Left hindlimb (tissue), 1 donor: ENCODE measurements around the gene RSL1D1.
"Not testable (repeated sequence)": the region's sequence is repeated elsewhere in the genome, so short reads cannot be mapped to it uniquely, and the experiment has no call there.

Experiments
- DNase-seq: peaks from one replicate; pipeline ENCODE4 v3.0.0-alpha.2; 2018

Gene RSL1D1

DNA sequence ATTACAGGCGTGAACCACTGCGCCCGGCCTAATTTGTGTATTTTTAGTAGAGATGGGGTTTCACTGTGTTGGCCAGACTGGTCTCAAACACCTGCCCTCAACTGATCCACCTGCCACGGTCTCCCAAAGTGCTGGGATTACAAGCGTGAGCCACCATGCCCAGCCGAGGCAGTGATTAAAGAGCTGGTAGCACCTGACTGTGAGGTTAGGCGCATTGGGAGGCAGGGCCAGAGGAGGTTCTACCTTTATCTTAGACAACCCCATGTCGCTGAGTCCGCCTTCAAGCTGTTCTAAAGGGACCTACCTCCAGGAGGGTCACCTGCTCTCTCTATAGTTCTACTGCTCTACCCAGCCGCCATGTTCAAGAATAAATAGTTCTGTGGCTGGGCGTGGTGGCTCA, 8.1 kb downstream of the RSL1D1 start:
- DNase-seq, result no peak

DNA sequence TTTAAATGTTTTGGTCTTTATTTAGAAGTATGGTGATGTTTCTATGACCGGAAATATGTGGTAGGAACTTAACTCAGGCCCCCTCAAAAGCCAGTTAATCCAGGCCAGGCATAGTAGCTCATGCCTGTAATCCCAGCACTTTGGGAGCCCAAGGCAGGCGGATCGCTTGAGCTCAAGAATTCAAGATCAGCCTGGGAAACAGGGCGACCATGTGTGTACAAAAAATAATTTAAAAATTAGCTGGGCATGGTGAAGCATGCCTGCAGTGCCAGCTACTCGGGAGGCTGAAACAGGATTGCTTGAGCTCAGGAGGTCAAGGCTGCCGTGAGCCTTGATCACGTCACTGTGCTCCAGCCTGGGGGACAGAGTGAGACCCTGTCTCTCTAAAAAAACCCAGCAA, 10.3 kb downstream of the RSL1D1 start:
- DNase-seq, result no peak

- DNase-seq, result no peak
Observed at GRCh38 chr16:11836650-11837244, 14.6 kb downstream of the RSL1D1 start.

DNA sequence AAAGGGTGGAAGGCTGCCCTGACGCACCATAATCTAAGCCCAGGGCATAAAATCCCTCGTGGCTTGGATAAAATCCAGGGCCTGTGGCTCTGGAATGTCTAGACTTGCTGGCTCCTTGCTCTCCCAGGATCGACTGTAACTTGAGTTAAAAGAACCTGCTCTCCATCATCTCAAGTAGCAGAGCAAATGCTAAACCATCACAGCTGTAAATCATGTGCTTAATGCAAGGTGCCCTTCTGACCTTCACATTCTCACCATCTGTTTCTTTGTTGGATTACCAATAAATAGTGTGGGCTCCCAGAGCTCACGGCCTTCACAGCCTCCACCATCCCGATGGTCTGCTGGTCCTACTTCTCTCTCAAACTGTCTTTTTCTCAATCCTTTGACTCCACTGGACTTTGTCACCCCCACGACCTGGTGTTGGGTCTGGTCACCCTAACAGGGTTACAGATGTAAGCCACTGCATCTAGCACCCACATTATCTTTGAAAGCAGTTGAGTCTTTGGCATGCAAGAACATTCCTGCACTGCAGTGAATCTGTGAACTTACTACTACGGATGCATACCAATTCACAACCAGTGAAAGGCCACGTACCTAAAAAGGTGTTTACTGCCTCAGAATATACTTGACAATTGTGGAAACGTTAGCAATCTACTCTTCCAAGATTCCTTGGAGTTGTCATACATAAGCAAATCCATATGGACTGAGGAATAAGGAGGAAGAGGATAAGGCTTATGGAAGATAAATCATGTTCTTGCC, 15.3 kb downstream of the RSL1D1 start:
- no peak for DNase-seq

DNA sequence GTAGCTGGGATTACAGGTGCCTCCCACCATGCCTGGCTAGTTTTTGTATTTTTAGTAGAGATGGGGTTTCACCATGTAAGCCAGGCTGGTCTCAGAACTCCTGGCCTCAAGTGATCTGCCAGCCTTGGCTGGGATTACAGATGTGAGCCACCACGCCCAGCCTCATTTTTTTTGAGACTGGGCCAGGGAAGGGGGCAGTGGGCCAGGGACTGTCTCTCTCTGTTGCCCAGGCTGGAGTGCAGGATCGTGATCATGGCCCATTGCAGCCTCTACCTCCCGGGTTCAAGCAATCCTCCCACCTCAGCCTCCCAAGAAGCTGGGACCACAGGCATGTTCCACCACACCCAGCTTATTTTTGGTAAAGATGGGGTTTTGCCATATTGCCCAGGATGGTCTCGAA, 16.0 kb downstream of the RSL1D1 start:
- DNase-seq, result no peak

DNA sequence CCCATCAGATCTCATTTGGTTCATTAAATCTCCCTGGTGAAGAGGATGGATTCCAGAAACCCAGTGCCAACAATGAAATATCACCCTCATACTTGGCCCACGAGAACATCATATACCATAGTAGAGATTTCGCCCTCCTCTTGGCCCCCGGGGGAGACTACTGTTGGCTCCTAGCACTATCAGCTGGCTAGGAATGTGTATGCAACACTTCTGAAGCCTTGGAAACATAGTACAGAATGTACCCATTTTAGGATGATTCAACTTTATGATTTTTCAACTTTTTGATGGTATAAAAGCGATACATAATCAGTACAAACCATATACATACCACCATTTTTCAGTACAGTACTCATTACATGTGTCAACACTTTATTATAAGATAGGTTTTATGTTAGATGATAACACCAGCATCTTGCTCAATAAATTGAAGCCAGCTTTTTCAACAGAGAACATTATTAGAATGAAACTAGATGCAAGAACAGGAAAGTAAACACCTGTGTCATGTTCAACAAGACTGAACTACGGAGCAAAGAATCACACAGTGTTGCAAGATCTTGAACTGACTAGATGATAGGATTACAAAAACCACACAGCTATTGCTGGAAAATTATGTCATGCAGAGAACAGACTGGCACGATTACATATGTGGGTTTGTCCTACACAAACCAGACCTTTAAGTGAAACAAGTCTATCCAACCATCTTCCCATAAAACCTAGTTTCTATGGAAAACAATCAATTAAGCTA, 17.2 kb downstream of the RSL1D1 start:
- DNase-seq, result no peak

DNA sequence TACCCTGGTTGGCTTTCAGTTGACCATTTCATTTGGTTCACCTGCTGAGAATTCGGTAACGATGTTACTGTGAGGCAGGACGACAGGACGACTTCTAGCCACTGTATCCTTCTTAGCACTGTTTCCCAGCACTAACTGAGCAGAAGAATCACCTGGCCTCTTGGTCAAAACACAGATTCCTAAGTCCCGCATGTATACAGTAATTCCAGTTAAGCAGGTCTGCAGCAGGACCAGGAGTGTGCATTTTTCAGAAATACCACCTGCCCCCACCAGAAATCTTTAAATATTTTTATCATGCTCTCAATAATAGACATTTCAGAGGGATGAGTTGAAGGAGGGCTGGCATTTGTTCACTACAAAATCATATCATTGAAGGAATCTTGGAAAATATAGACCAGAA, 22.6 kb downstream of the RSL1D1 start:
- no peak for DNase-seq

DNA sequence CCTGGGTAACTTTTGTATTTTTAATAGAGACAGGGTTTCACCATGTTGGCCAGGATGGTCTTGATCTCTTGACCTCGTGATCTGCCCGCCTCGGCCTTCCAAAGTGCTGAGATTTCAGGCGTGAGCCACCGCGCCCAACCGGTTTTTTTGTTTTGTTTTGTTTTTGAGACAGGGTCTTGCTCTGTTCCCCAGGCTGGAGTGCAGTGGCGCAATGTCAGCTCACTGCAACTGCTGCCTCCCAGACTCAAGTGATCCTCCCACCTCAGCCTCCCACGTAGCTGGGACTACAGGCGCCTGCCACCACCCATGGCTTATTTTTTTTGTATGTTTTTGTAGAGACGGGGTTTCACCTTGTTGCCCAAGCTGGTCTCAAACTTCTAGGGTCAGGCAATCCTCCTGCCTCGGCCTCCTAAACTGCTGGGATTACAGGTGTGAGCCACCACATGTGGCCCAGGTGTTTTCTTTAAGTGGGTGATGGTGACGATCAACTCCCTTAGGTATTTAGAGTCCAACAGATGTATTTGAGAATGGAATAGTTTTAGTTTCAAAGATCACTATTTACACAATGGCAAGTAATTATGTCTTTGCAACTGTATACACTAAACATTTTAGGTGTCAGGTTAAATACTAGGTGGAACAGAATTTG, 25.7 kb downstream of the RSL1D1 start:
- DNase-seq, result not testable (repeated sequence)

DNA sequence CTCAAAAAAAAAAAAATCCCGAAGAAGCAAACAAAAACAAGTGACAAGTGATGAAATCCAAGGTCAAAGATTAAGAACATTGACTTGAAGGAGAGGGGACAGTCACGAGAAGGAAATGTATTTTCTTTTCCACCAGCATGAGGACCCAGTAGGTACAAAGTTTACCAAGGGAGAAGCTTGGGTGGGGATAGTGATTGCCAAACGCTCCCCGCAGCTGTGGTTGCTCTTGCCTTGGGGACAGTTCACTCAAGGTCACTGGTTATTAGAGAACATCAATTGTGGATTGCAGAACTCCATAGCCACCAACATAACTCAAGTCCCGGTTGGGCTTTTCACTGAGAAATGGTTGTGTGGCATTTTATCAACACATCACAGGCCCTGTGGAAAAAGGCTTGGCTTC, 27.0 kb downstream of the RSL1D1 start:
- no peak for DNase-seq

- not testable (repeated sequence) for DNase-seq
Observed at GRCh38 chr16:11823645-11824044, 27.7 kb downstream of the RSL1D1 start.

DNA sequence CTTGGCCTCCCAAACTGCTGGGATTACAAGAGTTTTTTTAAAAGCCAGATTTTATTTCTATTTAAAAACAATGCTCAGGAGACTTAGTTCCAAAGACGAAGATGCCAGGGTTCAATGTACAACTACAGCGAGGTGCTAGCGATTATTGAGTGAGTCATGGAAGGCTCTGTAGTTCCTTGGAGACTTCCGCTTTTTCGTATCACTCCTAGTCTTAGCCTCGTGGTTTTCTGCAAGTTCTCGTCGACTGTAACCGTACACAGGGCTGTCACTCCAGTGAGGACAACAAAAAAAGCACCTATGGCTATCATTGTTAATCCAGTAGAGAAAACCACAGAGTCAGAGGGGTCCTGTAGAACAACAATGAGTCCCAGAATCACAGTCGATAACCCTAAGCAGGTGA, 31.5 kb downstream of the RSL1D1 start:
- no peak for DNase-seq

- not testable (repeated sequence) for DNase-seq
Observed at GRCh38 chr16:11818970-11819369, 32.4 kb downstream of the RSL1D1 start.

- DNase-seq, result no peak
Observed at GRCh38 chr16:11816123-11816522, 35.2 kb downstream of the RSL1D1 start.

- not testable (repeated sequence) for DNase-seq
Observed at GRCh38 chr16:11814800-11815199, 36.5 kb downstream of the RSL1D1 start.

DNA sequence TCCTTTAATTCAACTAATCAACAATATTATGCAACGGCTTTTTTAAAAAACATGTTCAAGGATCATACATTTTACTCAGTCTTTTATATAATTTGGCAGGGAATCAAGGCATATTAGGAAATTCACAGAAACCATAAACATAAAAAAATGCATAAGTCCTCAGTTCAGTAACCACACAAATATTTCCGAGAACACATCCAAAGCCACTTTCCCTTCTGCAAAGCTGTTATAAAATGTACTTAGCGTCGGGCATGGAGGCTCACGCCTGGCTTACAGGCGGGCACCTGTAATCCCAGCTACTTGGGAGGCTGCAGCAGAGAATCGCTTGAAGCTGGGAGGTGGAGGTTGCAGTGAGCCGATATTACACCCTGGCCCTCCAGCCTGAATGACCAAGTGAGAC, 44.6 kb downstream of the RSL1D1 start:
- DNase-seq, result no peak

- DNase-seq, result no peak
Observed at GRCh38 chr16:11805556-11805955, 45.8 kb downstream of the RSL1D1 start.

- no peak for DNase-seq
Observed at GRCh38 chr16:11801481-11802021, 49.8 kb downstream of the RSL1D1 start.

DNA sequence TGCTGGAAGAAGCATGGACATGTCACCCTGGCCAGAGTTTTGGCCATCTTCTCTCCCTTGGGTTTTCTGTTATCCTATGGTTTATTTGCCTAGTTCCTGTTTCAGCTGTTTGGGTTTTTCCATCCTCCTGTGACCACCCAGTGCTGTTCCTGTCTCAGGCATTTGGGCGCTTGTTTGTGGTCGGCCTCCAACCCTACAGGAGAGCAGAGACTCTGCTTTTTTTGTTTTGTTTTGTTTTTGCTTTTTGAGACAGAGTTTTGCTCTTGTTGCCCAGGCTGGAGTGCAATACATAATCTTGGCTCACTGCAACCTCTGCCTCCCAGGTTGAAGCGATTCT, 51.0 kb downstream of the RSL1D1 start:
- DNase-seq, result no peak

DNA sequence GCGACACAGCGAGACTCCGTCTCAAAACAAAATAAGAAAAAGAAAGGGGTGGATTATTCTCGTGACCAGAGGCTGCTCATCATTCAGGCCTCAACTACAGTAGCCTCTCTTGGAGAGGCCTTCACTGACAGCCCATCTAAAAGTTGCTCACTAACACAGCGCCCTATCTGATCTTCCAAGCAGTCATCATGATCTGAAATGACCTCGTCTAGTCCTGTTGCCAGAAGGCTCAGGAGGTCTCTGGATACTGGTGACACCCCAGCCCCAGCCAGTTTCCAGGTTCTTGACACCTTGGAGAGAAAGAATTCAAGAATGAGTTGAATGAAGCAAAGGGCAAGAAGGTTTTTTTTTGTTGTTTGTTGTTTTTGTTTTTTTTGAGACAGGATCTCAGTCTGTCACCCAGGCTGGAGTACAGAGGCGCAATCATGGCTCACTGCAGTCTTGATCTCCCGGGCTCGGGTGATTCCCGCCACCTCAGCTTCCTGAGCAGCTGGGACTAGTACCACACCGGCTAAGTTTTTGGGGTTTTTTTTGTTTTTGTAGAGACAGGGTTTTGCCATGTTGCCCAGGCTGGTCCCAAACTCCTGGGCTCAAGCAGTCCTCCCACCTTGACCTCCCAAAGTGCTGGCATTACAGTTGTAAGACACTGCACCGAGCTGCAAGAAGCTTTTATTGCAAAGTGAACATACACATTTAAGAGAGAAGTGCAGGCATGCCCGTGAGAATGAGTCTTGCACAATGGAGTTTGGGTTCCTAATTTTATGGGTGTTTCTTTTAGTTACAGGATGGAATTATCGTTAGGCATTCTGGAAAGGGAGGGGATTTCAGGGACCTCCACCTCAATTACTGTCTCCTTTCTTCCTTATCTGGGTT, 51.6 kb downstream of the RSL1D1 start:
- no peak for DNase-seq

DNA sequence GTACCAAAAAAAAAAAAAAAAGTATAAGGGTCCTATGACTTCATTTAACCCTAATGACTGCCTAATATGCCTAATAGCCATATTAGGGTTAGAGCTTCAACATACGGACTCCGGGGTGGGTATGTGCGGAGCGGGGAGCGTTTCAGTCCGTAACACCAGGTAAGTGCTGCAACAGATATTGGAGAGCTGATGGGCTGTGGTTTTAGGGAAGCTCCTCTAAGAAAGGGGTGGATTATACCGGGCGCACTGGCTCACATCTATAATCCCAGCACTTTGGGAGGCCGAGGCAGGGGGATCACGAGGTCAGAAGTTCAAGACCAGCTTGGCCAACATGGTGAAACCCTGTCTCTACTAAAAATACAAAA, 52.3 kb downstream of the RSL1D1 start:
- DNase-seq, result no peak

DNA sequence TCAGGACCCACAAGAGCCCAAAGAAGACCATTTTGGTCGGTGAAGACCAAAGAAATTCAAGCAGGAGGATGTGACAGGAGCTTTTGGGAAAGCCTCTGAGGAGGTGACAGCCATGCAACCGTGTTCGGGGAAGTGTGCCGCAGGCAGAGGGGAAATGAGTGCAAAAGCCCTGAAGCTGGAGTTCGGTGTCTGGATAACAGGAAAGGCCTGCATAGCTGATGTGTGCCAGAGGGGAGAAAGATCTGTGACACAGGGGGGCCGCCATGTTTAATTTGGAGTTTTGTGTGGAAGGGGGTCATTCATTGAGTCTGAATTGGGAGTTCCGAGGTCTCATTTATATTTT, 53.4 kb downstream of the RSL1D1 start:
- DNase-seq, result peak; percentile 43

DNA sequence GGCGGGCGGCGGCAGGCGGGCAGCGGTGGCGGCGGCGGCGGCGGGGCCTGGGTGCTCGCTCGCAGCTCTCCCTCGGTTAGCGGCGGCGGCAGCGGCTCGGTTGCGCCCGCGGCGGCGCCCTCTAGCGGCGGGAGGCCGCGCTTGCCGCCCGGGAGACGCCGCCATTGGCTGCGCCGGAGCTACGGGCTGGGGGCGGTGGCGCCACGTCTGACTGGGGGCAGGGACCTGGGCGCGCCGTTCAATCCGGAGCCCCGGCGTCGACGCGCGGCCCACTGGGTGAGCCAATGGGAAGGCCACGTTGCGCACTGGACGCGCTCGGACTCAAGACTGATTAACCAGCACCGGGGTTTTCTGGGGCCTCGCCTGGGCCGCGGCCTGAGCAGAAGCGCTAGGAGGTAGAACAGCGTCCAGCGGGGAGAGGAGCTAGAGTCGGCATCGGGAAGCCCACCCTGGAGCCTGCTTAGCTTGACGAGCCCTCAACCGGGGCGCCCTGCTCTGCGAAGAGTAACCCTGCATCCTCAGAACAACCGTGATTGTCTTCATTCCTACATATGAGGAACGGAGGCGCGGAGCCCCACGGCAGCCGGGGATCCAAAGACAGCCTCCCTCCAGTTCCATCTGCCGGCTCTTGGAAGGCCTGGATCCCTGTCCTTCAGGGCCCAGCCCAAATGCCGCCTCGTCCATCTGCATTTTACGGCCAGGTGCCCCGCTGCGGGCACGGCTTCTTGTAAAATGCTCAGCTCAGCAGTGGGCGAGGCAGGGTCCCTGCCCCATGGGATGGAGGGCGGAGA, 54.0 kb downstream of the RSL1D1 start, which contains the start of gene ZC3H7A:
Gene ZC3H7A (minus strand): TSS at position 93 of the 791 bp plus-strand sequence. CDS start 14,904 bp downstream, outside the sequence.
- peak; percentile 98 for DNase-seq
